Hepatocyte (in vitro differentiated cells): ENCODE measurements around the gene ZNF26.

Experiments
- EZH2 ChIP-seq: fragments of 200-600 bp; sonication (generic); IDR thresholded peaks from 2 replicates; pipeline ENCODE4 v1.6.1; 2016; ENCODE audit warnings: antibody characterized with exemption, mild to moderate bottlenecking, borderline replicate concordance
- EZH2phosphoT487 ChIP-seq: fragments of 200-600 bp; sonication (generic); IDR thresholded peaks from one replicate; pipeline ENCODE4 v1.6.1; 2018; ENCODE audit warnings: antibody characterized with exemption, mild to moderate bottlenecking, low read depth, moderate library complexity; ENCODE audit not compliant: unreplicated experiment, severe bottlenecking
- TF ChIP-seq, protein P1 (sequence below): fragments of 200-600 bp; sonication (generic); IDR thresholded peaks from 2 replicates; pipeline ENCODE4 v1.5.1; 2016; ENCODE audit warnings: antibody characterized with exemption, mild to moderate bottlenecking; ENCODE audit not compliant: poor library complexity

- TF ChIP-seq, protein P1, sequence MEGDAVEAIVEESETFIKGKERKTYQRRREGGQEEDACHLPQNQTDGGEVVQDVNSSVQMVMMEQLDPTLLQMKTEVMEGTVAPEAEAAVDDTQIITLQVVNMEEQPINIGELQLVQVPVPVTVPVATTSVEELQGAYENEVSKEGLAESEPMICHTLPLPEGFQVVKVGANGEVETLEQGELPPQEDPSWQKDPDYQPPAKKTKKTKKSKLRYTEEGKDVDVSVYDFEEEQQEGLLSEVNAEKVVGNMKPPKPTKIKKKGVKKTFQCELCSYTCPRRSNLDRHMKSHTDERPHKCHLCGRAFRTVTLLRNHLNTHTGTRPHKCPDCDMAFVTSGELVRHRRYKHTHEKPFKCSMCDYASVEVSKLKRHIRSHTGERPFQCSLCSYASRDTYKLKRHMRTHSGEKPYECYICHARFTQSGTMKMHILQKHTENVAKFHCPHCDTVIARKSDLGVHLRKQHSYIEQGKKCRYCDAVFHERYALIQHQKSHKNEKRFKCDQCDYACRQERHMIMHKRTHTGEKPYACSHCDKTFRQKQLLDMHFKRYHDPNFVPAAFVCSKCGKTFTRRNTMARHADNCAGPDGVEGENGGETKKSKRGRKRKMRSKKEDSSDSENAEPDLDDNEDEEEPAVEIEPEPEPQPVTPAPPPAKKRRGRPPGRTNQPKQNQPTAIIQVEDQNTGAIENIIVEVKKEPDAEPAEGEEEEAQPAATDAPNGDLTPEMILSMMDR = no peak
- TF ChIP-seq EZH2 (no peak), EZH2phosphoT487 (no peak)
Measured at GRCh38 chr12:133026996-133027395, 40.8 kb downstream of the ZNF26 start.
